Naive B cell (primary cell): ENCODE data around the gene TNFRSF14. TPM values are rescaled to one million over a fixed set of nuclear protein-coding genes. Genes with fewer than 3 reads are reported as not detected.
"Not testable (repeated sequence)": the region's sequence is repeated elsewhere in the genome, so short reads cannot be mapped to it uniquely, and the experiment has no call there.

ENCODE experiments used
- ATAC-seq, 2 donors: fragments of 150-1000 bp; cut with Tn5 transposase; 2 replicates each; pipeline ENCODE4 v1.10.0; 2021; ENCODE audit warnings: low read depth in 2 of 2, mild to moderate bottlenecking in 2 of 2, moderate library complexity in 2 of 2
- DNase-seq: peaks from one replicate; pipeline ENCODE4 v3.0.0; 2022
- H3K27ac Mint-ChIP-seq, 6 donors: one replicate each; pipeline ENCODE4 v1.8.0; 2020 to 2022; ENCODE audit warnings: mild to moderate bottlenecking in 6 of 6, mixed read lengths in 6 of 6, moderate library complexity in 5 of 6, inconsistent platforms in 2 of 6
- H3K27me3 Mint-ChIP-seq, 3 donors: one replicate each; pipeline ENCODE4 v1.8.0; 2021 to 2022; ENCODE audit warnings: mixed read lengths in 3 of 3, mild to moderate bottlenecking in 1 of 3
- H3K36me3 Mint-ChIP-seq, 2 donors: one replicate each; pipeline ENCODE4 v1.8.0; 2020 to 2022; ENCODE audit warnings: mixed read lengths in 2 of 2, inconsistent platforms in 1 of 2, mild to moderate bottlenecking in 1 of 2
- H3K4me1 Mint-ChIP-seq, 3 donors: one replicate each; pipeline ENCODE4 v1.8.0; 2020 to 2022; ENCODE audit warnings: mixed read lengths in 3 of 3, inconsistent platforms in 1 of 3, mild to moderate bottlenecking in 1 of 3, moderate library complexity in 1 of 3
- H3K4me3 Mint-ChIP-seq, 8 donors: one replicate each; pipeline ENCODE4 v1.8.0; 2020 to 2022; ENCODE audit warnings: mild to moderate bottlenecking in 8 of 8, mixed read lengths in 8 of 8, moderate library complexity in 8 of 8, inconsistent platforms in 2 of 8
- H3K9me3 Mint-ChIP-seq, 7 donors: one replicate each; pipeline ENCODE4 v1.8.0; 2020 to 2022; ENCODE audit warnings: mixed read lengths in 7 of 7, mild to moderate bottlenecking in 5 of 7, inconsistent platforms in 2 of 7, moderate library complexity in 1 of 7
- polyA plus RNA-seq, 6 donors: library from polyadenylated mRNA; unstranded; fragments of 300-500 nt; fragmentation: Illumina TruSeq; gene quantifications; one replicate each; pipeline ENCODE4 v1.2.3, GENCODE V29; 2021; ENCODE audit warnings: low read depth in 6 of 6

The TNFRSF14 gene
- polyA plus RNA-seq, 6 donors from 2014 or later = 40.7 to 75.6 (median 50.4) TPM

GRCh38 chr1:2577565-2578075 lies 21.4 kb downstream of the TNFRSF14 start:
- Mint-ChIP-seq H3K9me3 (peaks cover 5 to 18% (median 13%) of the 10 kb centered on the region in 7 donors), H3K4me1 (peaks cover 52 to 81% (median 60%) of the 10 kb centered on the region in 3 donors), H3K4me3 (peak overlapping the region; percentile 78 to 88 (median 82)), H3K36me3 (peaks cover 0 to 22% of the 10 kb centered on the region in 2 donors), H3K27ac (peak overlapping the region; percentile 98 to 100 (median 99))
- DNase-seq = peak; percentile 47
- peak; percentile 31 to 45 for ATAC-seq
- H3K27me3 Mint-ChIP-seq = not testable (repeated sequence)

- H3K9me3 Mint-ChIP-seq = peaks cover 0 to 8% (median 5%) of the 10 kb centered on the region in 7 donors
- no peak for DNase-seq
- ATAC-seq = no peak
- H3K27ac Mint-ChIP-seq = peak overlapping the region; percentile 98 to 100 (median 99)
- peak overlapping the region; percentile 57 to 88 (median 80) for H3K4me3 Mint-ChIP-seq
- peaks cover 0 to 11% of the 10 kb centered on the region in 2 donors for H3K36me3 Mint-ChIP-seq
- H3K27me3 Mint-ChIP-seq = no peaks in the 10 kb centered on the region
- H3K4me1 Mint-ChIP-seq = peaks cover 55 to 87% (median 61%) of the 10 kb centered on the region in 3 donors
Measured at GRCh38 chr1:2578758-2579118, 22.6 kb downstream of the TNFRSF14 start.

GRCh38 chr1:2580691-2581090 lies 24.5 kb downstream of the TNFRSF14 start:
- Mint-ChIP-seq H3K4me1 (peaks cover 62 to 92% (median 77%) of the 10 kb centered on the region in 3 donors), H3K4me3 (peak overlapping the region in 5 of 8 donors; percentile 25 to 84 (median 61)), H3K36me3 (peaks cover 0 to 7% of the 10 kb centered on the region in 2 donors), H3K27ac (peak overlapping the region; percentile 36 to 99 (median 96)), H3K27me3 (no peaks in the 10 kb centered on the region), H3K9me3 (peaks cover 0 to 5% (median 4%) of the 10 kb centered on the region in 7 donors)
- DNase-seq (no peak), ATAC-seq (no peak)

GRCh38 chr1:2582391-2582790 lies 26.2 kb downstream of the TNFRSF14 start:
- Mint-ChIP-seq H3K36me3 (peaks cover 0 to 7% of the 10 kb centered on the region in 2 donors), H3K27ac (peak overlapping the region in 5 of 6 donors; percentile 31 to 99 (median 99)), H3K27me3 (no peaks in the 10 kb centered on the region), H3K9me3 (peaks cover 0 to 5% (median 4%) of the 10 kb centered on the region in 7 donors), H3K4me3 (peak overlapping the region in 6 of 8 donors; percentile 9 to 75 (median 42)), H3K4me1 (peaks cover 58 to 75% (median 63%) of the 10 kb centered on the region in 3 donors)
- DNase-seq (no peak), ATAC-seq (no peak)

GRCh38 chr1:2583331-2583791 lies 27.2 kb downstream of the TNFRSF14 start:
- H3K4me3 Mint-ChIP-seq = peak overlapping the region in 3 of 8 donors; percentile 54 to 95 (median 95)
- no peak for ATAC-seq

GRCh38 chr1:2583871-2584351 lies 27.7 kb downstream of the TNFRSF14 start:
- peaks cover 0 to 5% (median 4%) of the 10 kb centered on the region in 7 donors for H3K9me3 Mint-ChIP-seq
- ATAC-seq = no peak
- H3K27me3 Mint-ChIP-seq = no peaks in the 10 kb centered on the region
- H3K27ac Mint-ChIP-seq = peak overlapping the region; percentile 93 to 100 (median 99)
- H3K4me1 Mint-ChIP-seq = peaks cover 51 to 61% (median 57%) of the 10 kb centered on the region in 3 donors
- peaks cover 0 to 2% of the 10 kb centered on the region in 2 donors for H3K36me3 Mint-ChIP-seq
- DNase-seq = no peak
- H3K4me3 Mint-ChIP-seq = peak overlapping the region in 6 of 8 donors; percentile 94 to 97 (median 95)

More at GRCh38 chr1:2583331-2583791, 27.2 kb downstream of the TNFRSF14 start:
- Mint-ChIP-seq H3K4me1 (peaks cover 56 to 66% (median 62%) of the 10 kb centered on the region in 3 donors), H3K27ac (peak overlapping the region in 5 of 6 donors; percentile 93 to 100 (median 99)), H3K9me3 (peaks cover 0 to 5% (median 4%) of the 10 kb centered on the region in 7 donors), H3K36me3 (peaks cover 0 to 7% of the 10 kb centered on the region in 2 donors), H3K27me3 (no peaks in the 10 kb centered on the region)
- no peak for DNase-seq

GRCh38 chr1:2584686-2585317 lies 28.6 kb downstream of the TNFRSF14 start:
- no peaks in the 10 kb centered on the region for H3K27me3 Mint-ChIP-seq
- H3K4me3 Mint-ChIP-seq = peak overlapping the region; percentile 87 to 97 (median 95)
- DNase-seq (peak; percentile 31), ATAC-seq (no peak)
- peaks cover 44 to 52% (median 48%) of the 10 kb centered on the region in 3 donors for H3K4me1 Mint-ChIP-seq
- peak overlapping the region; percentile 93 to 100 (median 99) for H3K27ac Mint-ChIP-seq
- H3K9me3 Mint-ChIP-seq = peaks cover 0 to 5% (median 4%) of the 10 kb centered on the region in 7 donors
- H3K36me3 Mint-ChIP-seq = no peaks in the 10 kb centered on the region

- H3K36me3 Mint-ChIP-seq = no peaks in the 10 kb centered on the region
- no peaks in the 10 kb centered on the region for H3K27me3 Mint-ChIP-seq
Measured at GRCh38 chr1:2585318-2586092, 29.3 kb downstream of the TNFRSF14 start.

GRCh38 chr1:2586154-2587070 lies 30.2 kb downstream of the TNFRSF14 start, which contains the start of gene PRXL2B:
Gene PRXL2B (plus strand): TSS chr1:2586777. CDS start chr1:2586886, 109 bp downstream.
- H3K27me3 Mint-ChIP-seq = no peaks in the 10 kb centered on the region
- DNase-seq (peak; percentile 94), ATAC-seq (peak; percentile 68 to 69)
- no peaks in the 10 kb centered on the region for H3K36me3 Mint-ChIP-seq
- peaks cover 0 to 3% (median 2%) of the 10 kb centered on the region in 7 donors for H3K9me3 Mint-ChIP-seq
- H3K4me3 Mint-ChIP-seq = peak within 1 kb of the TSS; percentile 89 to 97 (median 95)
- H3K27ac Mint-ChIP-seq = peak within 1 kb of the TSS; percentile 99 to 100 (median 99)
- peaks cover 34 to 37% (median 36%) of the 10 kb centered on the region in 3 donors for H3K4me1 Mint-ChIP-seq

More at GRCh38 chr1:2585318-2586092, 29.3 kb downstream of the TNFRSF14 start:
- peak; percentile 64 to 67 for ATAC-seq
- H3K9me3 Mint-ChIP-seq = peaks cover 0 to 5% (median 4%) of the 10 kb centered on the region in 7 donors
- H3K4me1 Mint-ChIP-seq = peaks cover 41 to 46% (median 45%) of the 10 kb centered on the region in 3 donors
- H3K4me3 Mint-ChIP-seq = peak overlapping the region; percentile 87 to 97 (median 95)
- DNase-seq = peak; percentile 87
- H3K27ac Mint-ChIP-seq = peak overlapping the region; percentile 99 to 100 (median 99)

GRCh38 chr1:2587071-2587859 lies 31.1 kb downstream of the TNFRSF14 start:
- DNase-seq (no peak), ATAC-seq (no peak)
- Mint-ChIP-seq H3K27me3 (no peaks in the 10 kb centered on the region), H3K9me3 (no peaks in the 10 kb centered on the region), H3K36me3 (no peaks in the 10 kb centered on the region), H3K4me3 (peak overlapping the region; percentile 59 to 96 (median 87)), H3K4me1 (peaks cover 27 to 30% (median 29%) of the 10 kb centered on the region in 3 donors), H3K27ac (peak overlapping the region in 3 of 6 donors; percentile 19 to 99 (median 76))

GRCh38 chr1:2587860-2588571 lies 31.8 kb downstream of the TNFRSF14 start:
- peak overlapping the region; percentile 68 to 96 (median 88) for H3K4me3 Mint-ChIP-seq
- H3K27ac Mint-ChIP-seq = peak overlapping the region in 1 of 6 donors; percentile 62
- H3K27me3 Mint-ChIP-seq = peaks cover 0 to 5% (median 0%) of the 10 kb centered on the region in 3 donors
- peaks cover 24 to 29% (median 27%) of the 10 kb centered on the region in 3 donors for H3K4me1 Mint-ChIP-seq
- ATAC-seq (no peak), DNase-seq (no peak)
- H3K36me3 Mint-ChIP-seq = no peaks in the 10 kb centered on the region
- H3K9me3 Mint-ChIP-seq = no peaks in the 10 kb centered on the region
